HepG2 (cell line): Measurements from ENCODE around the gene PTPRM. TPM values are rescaled to one million over a fixed set of nuclear protein-coding genes. Genes with fewer than 3 reads are reported as not detected.

ENCODE experiments used
- ATAC-seq: fragments of 200-7000 bp; cut with Tn5 transposase; 3 replicates; pipeline ENCODE4 v1.9.1; 2020; ENCODE audit warnings: mild to moderate bottlenecking, moderate library complexity
- BruUV-seq: library from RNA; stranded (reverse); fragments of 400-500 nt; replicated peaks from 2 replicates; lab custom pipeline; 2021; lab: Mats Ljungman, UMichigan
- CTCF ChIA-PET: fragments of 300-600 bp; formaldehyde crosslinking; extraction: SDS; loops from one replicate; lab custom pipeline; 2021; ENCODE audit warnings: low total read pairs, inconsistent platforms, low intra/inter-chr PET ratio; lab: Yijun Ruan, JAX
- POLR2A ChIA-PET: fragments of 350-600 bp; sonication (Branson Sonifier 250); formaldehyde crosslinking; loops from one replicate; lab custom pipeline; 2020; ENCODE audit warnings: antibody characterized with exemption, inconsistent platforms; lab: Yijun Ruan, JAX
- DNase-seq: peaks from one replicate; pipeline ENCODE4 v3.0.0-alpha.2; 2015; ENCODE audit warnings: low spot score
- FAIRE-seq: peaks from 3 replicates; lab custom pipeline; 2011; peaks lifted over from hg19 to GRCh38; lab: Jason Lieb, UNC
- H2AFZ ChIP-seq: one replicate; pipeline ENCODE4 v1.6.1; 2011; ENCODE audit warnings: low read length, inconsistent platforms
- H3K27ac ChIP-seq: fragments of 300-600 bp; 3 replicates; pipeline ENCODE4 v1.8.0; 2011; ENCODE audit warnings: mixed run types, mild to moderate bottlenecking, mixed read lengths, low read length, inconsistent platforms; ENCODE audit not compliant: insufficient read depth; ENCODE audit errors: extremely low read length
- H3K27me3 ChIP-seq, 2 experiments: fragments of 200-600 bp in 1 of 2; 2 replicates in 1 of 2; 3 replicates in 1 of 2; pipeline versions ENCODE4 v1.6.0 to v1.8.0; 2011; ENCODE audit warnings: low read length in 2 of 2, mild to moderate bottlenecking in 2 of 2, moderate library complexity in 2 of 2, inconsistent platforms in 1 of 2; ENCODE audit not compliant: insufficient read depth in 2 of 2, control insufficient read depth in 1 of 2
- H3K36me3 ChIP-seq, 2 experiments: fragments of 200-600 bp in 1 of 2; replicated peaks in 1 of 2; 2 replicates in 1 of 2; 3 replicates in 1 of 2; pipeline versions ENCODE4 v1.5.1 to v1.8.0; 2011; ENCODE audit warnings: low read length in 2 of 2, inconsistent platforms in 1 of 2; ENCODE audit not compliant: insufficient read depth in 2 of 2, control insufficient read depth in 1 of 2
- H3K4me1 ChIP-seq: 2 replicates; pipeline ENCODE4 v1.5.1; 2012; ENCODE audit warnings: low read length, inconsistent platforms; ENCODE audit not compliant: insufficient read depth
- H3K4me2 ChIP-seq: 2 replicates; pipeline ENCODE4 v1.6.0; 2011; ENCODE audit warnings: low read depth, low read length, inconsistent platforms
- H3K4me3 ChIP-seq, 3 experiments: fragments of 200-600 bp in 1 of 3; sonication (generic), shearing (Covaris generic) in 1 of 3; replicated peaks in 1 of 3; 2 replicates each; pipeline ENCODE4 v1.5.1; 2011 to 2016; ENCODE audit warnings: low read length in 3 of 3, inconsistent platforms in 2 of 3, low read depth in 2 of 3, mild to moderate bottlenecking in 2 of 3, control low read depth in 1 of 3, mixed read lengths in 1 of 3; ENCODE audit not compliant: insufficient read depth in 1 of 3
- H3K79me2 ChIP-seq: one replicate; pipeline ENCODE4 v1.6.1; 2011; ENCODE audit warnings: low read length, inconsistent platforms; ENCODE audit not compliant: insufficient read depth
- H3K9ac ChIP-seq: 2 replicates; pipeline ENCODE4 v1.6.0; 2011; ENCODE audit warnings: mild to moderate bottlenecking, low read depth, low read length, inconsistent platforms; ENCODE audit not compliant: insufficient read depth
- H3K9me3 ChIP-seq: 2 replicates; pipeline ENCODE4 v1.5.1; 2012; ENCODE audit warnings: mild to moderate bottlenecking, low read length
- H4K20me1 ChIP-seq: 2 replicates; pipeline ENCODE4 v1.6.0; 2011; ENCODE audit warnings: inconsistent platforms, mild to moderate bottlenecking, low read length, moderate library complexity; ENCODE audit not compliant: insufficient read depth
- GFI1 ChIP-seq: sonication (generic); formaldehyde crosslinking; IDR thresholded peaks from 2 replicates; pipeline ENCODE4 v1.5.0; 2020; ENCODE audit warnings: missing genetic modification reagents, mild to moderate bottlenecking, borderline replicate concordance
- HBP1 ChIP-seq: IDR thresholded peaks from 2 replicates; pipeline ENCODE4 v1.6.1; 2016; ENCODE audit warnings: low read depth, control low read depth
- HMGA1 ChIP-seq: sonication (generic); formaldehyde crosslinking; conservative IDR thresholded peaks from 2 replicates; pipeline ENCODE4 v1.4.0; 2020; ENCODE audit warnings: missing genetic modification reagents
- MIER2 ChIP-seq: IDR thresholded peaks from 2 replicates; pipeline ENCODE4 v1.6.1; 2016; ENCODE audit warnings: missing biosample characterization, missing genetic modification reagents
- MLXIP ChIP-seq: sonication (generic); formaldehyde crosslinking; IDR thresholded peaks from 2 replicates; pipeline ENCODE4 v1.9.0; 2021; ENCODE audit warnings: missing genetic modification reagents, borderline replicate concordance
- NR1H2 ChIP-seq: sonication (generic); formaldehyde crosslinking; IDR thresholded peaks from 2 replicates; pipeline ENCODE4 v1.8.1; 2022; ENCODE audit warnings: low read depth, missing genetic modification reagents, borderline replicate concordance
- PAX8 ChIP-seq: sonication (generic); formaldehyde crosslinking; IDR thresholded peaks from 2 replicates; pipeline ENCODE4 v1.8.0; 2022; ENCODE audit warnings: mild to moderate bottlenecking, missing genetic modification reagents, borderline replicate concordance
- TOE1 ChIP-seq: sonication (generic); formaldehyde crosslinking; IDR thresholded peaks from 2 replicates; pipeline ENCODE4 v1.4.0; 2020; ENCODE audit warnings: mild to moderate bottlenecking, missing genetic modification reagents
- ZFAT ChIP-seq: sonication (generic); formaldehyde crosslinking; conservative IDR thresholded peaks from 2 replicates; pipeline ENCODE4 v1.8.1; 2023; ENCODE audit warnings: missing genetic modification reagents, inconsistent platforms
- ZFX ChIP-seq: sonication (generic); formaldehyde crosslinking; IDR thresholded peaks from 2 replicates; pipeline ENCODE4 v1.4.0; 2020; ENCODE audit warnings: mild to moderate bottlenecking, low read depth, missing genetic modification reagents, moderate library complexity
- ZNF576 ChIP-seq: sonication (generic); formaldehyde crosslinking; IDR thresholded peaks from 2 replicates; pipeline ENCODE4 v1.4.0; 2020; ENCODE audit warnings: mild to moderate bottlenecking, missing genetic modification reagents
- WGBS: methylation state at CpG from one replicate; pipeline ENCODE4 v1.1.6; 2017; ENCODE audit warnings: low lambda C conversion rate; 5-methylcytosine and 5-hydroxymethylcytosine counted together
- in situ Hi-C: cut with HindIII; loops from 2 replicates; pipeline ENCODE4 v1.10.0; 2017; ENCODE audit warnings: low pct_unique_long_range_greater_than_20kb; ENCODE audit not compliant: extremely low pct_ligation_motif_present
- intact Hi-C: fragments of 100-400 bp; cut with micrococcal nuclease; formaldehyde crosslinking; loops from one replicate; pipeline ENCODE4 v1.10.0; 2022; ENCODE audit not compliant: unreplicated experiment
- polyA plus RNA-seq, 8 experiments: library from polyadenylated mRNA; depleted of rRNA in 3 of 8; stranded (reverse) in 7 of 8; unstranded in 1 of 8; fragments of >200 nt; fragmentation: Illumina TruSeq in 4 of 8; extraction: Trizol in 4 of 8; gene quantifications; 2 replicates each; pipeline versions ENCODE4 v1.2.1 to v1.2.3, GENCODE V29; 2011 to 2016; ENCODE audit warnings: low read depth in 4 of 8, missing spikeins in 1 of 8, mixed read lengths in 1 of 8; ENCODE audit not compliant: insufficient read depth in 1 of 8
- total RNA-seq, 5 experiments: library from RNA; depleted of rRNA; stranded (reverse); fragments of >200 nt; fragmentation: Illumina TruSeq; extraction: Trizol; gene quantifications; 2 replicates each; pipeline ENCODE4 v1.2.3, GENCODE V29; 2016; ENCODE audit warnings: low read depth in 1 of 5

Gene PTPRM
- total and polyA plus RNA-seq, 2 of the 13 experiments (the other 11 are each of a cell fraction or from before 2014, with no cell fraction given): 12.6 to 108 TPM

GRCh38 chr18:7566567-7567473 is at the start of gene PTPRM (continued):
- TF ChIP-seq TOE1 (no peak), PAX8 (CRISPR knock-in tag) (no peak)

GRCh38 chr18:7517852-7518251 is 49.3 kb upstream of the PTPRM start:
- no peaks in the 10 kb centered on the region for H3K79me2 ChIP-seq
- no peaks in the 10 kb centered on the region for H3K4me1 ChIP-seq
- no peak overlapping the region for H3K4me3 ChIP-seq
- no peaks in the 10 kb centered on the region for H4K20me1 ChIP-seq
- peaks cover 3 to 13% of the 10 kb centered on the region in 2 experiments; a peak in 2 of 5 replicates for H3K27me3 ChIP-seq
- no peaks in the 10 kb centered on the region for H3K36me3 ChIP-seq
- H3K9me3 ChIP-seq: no peaks in the 10 kb centered on the region
- TF ChIP-seq ZFAT (CRISPR knock-in tag) (no peak), HBP1 (CRISPR knock-in tag) (no peak), NR1H2 (CRISPR knock-in tag) (no peak), MIER2 (CRISPR knock-in tag) (no peak), MLXIP (CRISPR knock-in tag) (no peak), GFI1 (CRISPR knock-in tag) (no peak), HMGA1 (CRISPR knock-in tag) (no peak), ZNF576 (CRISPR knock-in tag) (no peak), ZFX (CRISPR knock-in tag) (no peak)
- intact Hi-C loops: no loop called here
- POLR2A ChIA-PET: no interaction called here
- H2AFZ ChIP-seq: no peak overlapping the region
- BruUV-seq: no TSS peak
- no peak overlapping the region for H3K4me2 ChIP-seq
- FAIRE-seq (no peak), ATAC-seq (no peak), DNase-seq (no peak)
- H3K27ac ChIP-seq: no peak overlapping the region
- H3K9ac ChIP-seq: no peak overlapping the region
- CTCF ChIA-PET: no interaction called here
- WGBS: 23% methylated on average over 4 of the region's 4 CpGs
- in situ Hi-C loops: no loop called here
